WI38 (cell line): ENCODE measurements around the gene TEX52.

Experiments used
- H3K4me3 ChIP-seq: 2 replicates; pipeline ENCODE4 v1.5.1; 2011; ENCODE audit warnings: low read depth, mild to moderate bottlenecking, control low read depth, low read length
- CTCF ChIP-seq: IDR thresholded peaks from 2 replicates; pipeline ENCODE4 v1.5.1; 2012; ENCODE audit warnings: low read depth, mild to moderate bottlenecking, control low read depth, low read length

The TEX52 gene

GRCh38 chr12:2836574-2836973, 20.3 kb downstream of the TEX52 start:
- H3K4me3 ChIP-seq, result no peak overlapping the region
- TF ChIP-seq CTCF, result no peak

GRCh38 chr12:2835691-2836403, 21.0 kb downstream of the TEX52 start:
- TF ChIP-seq CTCF, result no peak

GRCh38 chr12:2834581-2835491, 22.0 kb downstream of the TEX52 start, which contains the start of gene NRIP2:
TSS of gene NRIP2 (minus strand) at chr12:2835035. CDS start at chr12:2834983, 52 bp downstream.
- no peak for TF ChIP-seq CTCF
- no peak within 1 kb of the TSS for H3K4me3 ChIP-seq

More at GRCh38 chr12:2835691-2836403, 21.0 kb downstream of the TEX52 start:
- no peak overlapping the region for H3K4me3 ChIP-seq

DNA sequence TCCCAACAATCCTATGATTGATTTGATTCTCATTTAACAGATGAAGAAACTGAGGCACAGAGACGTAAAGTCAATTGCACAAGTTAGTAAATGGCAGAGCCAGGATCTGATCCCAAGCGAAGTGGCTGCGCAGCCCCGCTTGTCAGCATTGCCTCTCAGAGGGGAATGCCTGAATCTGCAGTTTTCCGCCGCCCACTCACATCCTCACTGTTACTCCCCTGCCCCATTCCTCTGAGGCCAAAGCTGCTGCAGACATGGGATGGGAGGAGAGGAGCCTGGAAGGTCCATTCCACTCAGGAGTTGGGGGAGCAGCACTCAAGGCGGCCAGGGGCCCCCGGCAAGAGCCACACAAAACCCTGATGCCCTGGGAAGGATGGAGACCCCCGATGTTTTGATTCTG, 23.0 kb downstream of the TEX52 start:
- no peak for TF ChIP-seq CTCF
- H3K4me3 ChIP-seq, result no peak overlapping the region

DNA sequence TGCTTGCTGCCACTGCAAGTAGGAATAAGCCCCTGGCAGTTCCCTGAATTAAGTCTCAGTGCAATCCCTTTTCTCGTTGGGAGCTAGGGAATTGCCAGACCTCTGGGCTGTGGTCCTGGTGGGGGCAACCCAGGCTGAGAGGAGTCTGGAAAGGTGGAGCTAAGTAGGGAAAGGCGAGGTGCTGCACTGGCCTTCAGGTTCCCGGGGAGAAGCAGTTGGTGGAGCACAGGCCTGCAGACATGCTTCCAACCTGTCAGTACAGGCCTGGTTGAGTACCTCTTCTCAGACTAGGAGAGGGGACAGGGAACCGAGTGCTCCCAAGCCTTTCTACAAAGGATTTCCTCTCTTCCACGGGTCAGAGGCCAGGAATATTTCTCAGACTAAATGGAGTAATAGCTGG, 23.5 kb downstream of the TEX52 start:
- H3K4me3 ChIP-seq, result no peak overlapping the region
- TF ChIP-seq CTCF, result no peak

DNA sequence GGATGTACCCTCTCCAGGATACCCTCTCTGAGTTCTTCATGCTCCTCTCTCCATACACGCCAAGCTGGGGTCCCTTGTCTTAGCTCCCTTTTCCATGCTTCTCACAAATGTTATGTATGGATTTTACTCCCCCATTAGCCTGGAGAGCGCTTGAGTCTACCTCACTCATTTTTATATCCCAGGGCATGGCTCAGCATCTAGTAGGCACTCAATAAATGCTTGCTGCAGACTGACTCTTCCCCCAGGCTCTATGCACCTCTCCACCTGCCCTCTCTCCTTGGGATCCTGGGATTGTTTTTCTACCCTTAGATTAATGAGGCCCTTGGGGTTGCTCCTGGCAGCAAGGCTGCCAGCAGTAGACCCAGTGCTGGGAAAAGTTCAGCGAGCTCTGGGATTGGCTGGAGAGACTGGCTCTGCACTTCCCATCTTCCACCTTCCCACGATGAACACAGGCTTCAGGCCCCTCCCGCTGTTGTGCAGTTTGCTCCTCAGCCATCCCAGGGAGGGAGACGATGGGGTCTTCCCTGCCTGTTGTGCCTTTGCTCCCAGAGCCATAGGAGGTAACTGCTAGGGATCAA, 24.2 kb downstream of the TEX52 start:
- H3K4me3 ChIP-seq, result no peak overlapping the region
- TF ChIP-seq CTCF, result no peak
